Stimulated activated CD8-positive, alpha-beta memory T cell treated with anti-CD3 and anti-CD28 coated beads, Interleukin-15, amount 100 ng/mL, for 4 hours (primary cell): ENCODE data around the gene MAST3.
"Not testable (repeated sequence)": the region's sequence is repeated elsewhere in the genome, so short reads cannot be mapped to it uniquely, and the experiment has no call there.

ENCODE experiments used
- DNase-seq, 2 donors: peaks; one replicate each; pipeline ENCODE4 v3.0.0-alpha.2; 2020; ENCODE audit warnings: low read depth in 2 of 2

The MAST3 gene

GRCh38 chr19:18086590-18087138, 10.9 kb upstream of the MAST3 start, which contains the start of gene IL12RB1:
IL12RB1 (minus strand) TSS chr19:18086934; CDS start chr19:18086823, 111 bp downstream.
- peak in 1 of 2 donors; percentile 33 for DNase-seq

- DNase-seq, result peak; percentile 45 to 53
Measured at GRCh38 chr19:18089096-18089541, 8.5 kb upstream of the MAST3 start.

GRCh38 chr19:18089726-18090125, 7.9 kb upstream of the MAST3 start:
- no peak for DNase-seq

- DNase-seq, result no peak
Measured at GRCh38 chr19:18090545-18091216, 6.9 kb upstream of the MAST3 start.

GRCh38 chr19:18091217-18091608, 6.4 kb upstream of the MAST3 start:
- DNase-seq, result peak; percentile 70 to 83

GRCh38 chr19:18093439-18094161, 4.0 kb upstream of the MAST3 start:
- no peak for DNase-seq

- DNase-seq, result no peak
Measured at GRCh38 chr19:18096258-18096657, 1.3 kb upstream of the MAST3 start.

GRCh38 chr19:18097993-18098890, 664 bp downstream of the MAST3 start:
- DNase-seq, result no peak

- DNase-seq, result no peak
Measured at GRCh38 chr19:18098891-18099622, 1.5 kb downstream of the MAST3 start.

GRCh38 chr19:18099623-18099995, 2.0 kb downstream of the MAST3 start:
- DNase-seq, result no peak

- DNase-seq, result no peak
Measured at GRCh38 chr19:18100710-18101109, 3.1 kb downstream of the MAST3 start.

GRCh38 chr19:18101268-18101667, 3.7 kb downstream of the MAST3 start:
- no peak for DNase-seq

- DNase-seq, result no peak
Measured at GRCh38 chr19:18102916-18103542, 5.5 kb downstream of the MAST3 start.

- DNase-seq, result no peak
Measured at GRCh38 chr19:18104793-18105131, 7.2 kb downstream of the MAST3 start.

- not testable (repeated sequence) for DNase-seq
Measured at GRCh38 chr19:18105259-18105658, 7.7 kb downstream of the MAST3 start.

- no peak for DNase-seq
Measured at GRCh38 chr19:18107235-18107634, 9.7 kb downstream of the MAST3 start.

GRCh38 chr19:18108897-18109296, 11.3 kb downstream of the MAST3 start:
- DNase-seq, result no peak

- DNase-seq, result no peak
Measured at GRCh38 chr19:18109341-18109732, 11.8 kb downstream of the MAST3 start.

- DNase-seq, result no peak
Measured at GRCh38 chr19:18109733-18110608, 12.4 kb downstream of the MAST3 start.
